ENCODE measurements around the gene ROCK1.

DNA sequence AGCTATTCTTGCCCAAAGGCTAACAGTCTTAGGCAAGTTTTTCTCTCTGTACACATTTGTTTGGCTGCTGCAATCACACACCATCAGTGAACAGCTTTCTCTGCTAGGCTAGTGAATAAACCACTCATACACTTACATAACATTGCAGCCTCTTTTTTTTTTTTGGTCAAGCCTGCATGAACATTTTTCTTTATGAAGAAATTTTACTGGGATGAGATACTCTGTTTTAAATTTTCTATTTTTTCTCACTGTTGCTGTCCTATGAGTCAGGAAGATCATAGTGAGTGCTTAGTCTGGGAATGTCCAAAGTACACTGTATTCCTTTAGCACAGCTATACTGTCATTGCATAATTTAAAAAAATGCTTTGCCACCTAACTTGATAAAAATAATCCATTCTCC, 58.5 kb downstream of the ROCK1 start:
- TF ChIP-seq, protein P1, sequence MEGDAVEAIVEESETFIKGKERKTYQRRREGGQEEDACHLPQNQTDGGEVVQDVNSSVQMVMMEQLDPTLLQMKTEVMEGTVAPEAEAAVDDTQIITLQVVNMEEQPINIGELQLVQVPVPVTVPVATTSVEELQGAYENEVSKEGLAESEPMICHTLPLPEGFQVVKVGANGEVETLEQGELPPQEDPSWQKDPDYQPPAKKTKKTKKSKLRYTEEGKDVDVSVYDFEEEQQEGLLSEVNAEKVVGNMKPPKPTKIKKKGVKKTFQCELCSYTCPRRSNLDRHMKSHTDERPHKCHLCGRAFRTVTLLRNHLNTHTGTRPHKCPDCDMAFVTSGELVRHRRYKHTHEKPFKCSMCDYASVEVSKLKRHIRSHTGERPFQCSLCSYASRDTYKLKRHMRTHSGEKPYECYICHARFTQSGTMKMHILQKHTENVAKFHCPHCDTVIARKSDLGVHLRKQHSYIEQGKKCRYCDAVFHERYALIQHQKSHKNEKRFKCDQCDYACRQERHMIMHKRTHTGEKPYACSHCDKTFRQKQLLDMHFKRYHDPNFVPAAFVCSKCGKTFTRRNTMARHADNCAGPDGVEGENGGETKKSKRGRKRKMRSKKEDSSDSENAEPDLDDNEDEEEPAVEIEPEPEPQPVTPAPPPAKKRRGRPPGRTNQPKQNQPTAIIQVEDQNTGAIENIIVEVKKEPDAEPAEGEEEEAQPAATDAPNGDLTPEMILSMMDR (IDR thresholded peaks at IDR 0.05): no peak
- TF ChIP-seq EZH2 (IDR thresholded peaks at IDR 0.05; ENCODE audit: borderline replicate concordance, insufficient read depth, low read depth, low read length, poor library complexity, severe bottlenecking): no peak
